ACC112 (cell line): Measurements from ENCODE around the gene CAPN13.

Experiments used
- H2AFZ ChIP-seq: fragments of 200-600 bp; sonication (generic); one replicate; pipeline ENCODE4 v1.6.0; 2017; ENCODE audit warnings: antibody characterized with exemption, low read length; ENCODE audit not compliant: unreplicated experiment
- H3K27ac ChIP-seq: fragments of 200-600 bp; sonication (generic); 2 replicates; pipeline ENCODE4 v1.5.1; 2014; ENCODE audit warnings: low read depth, mild to moderate bottlenecking, antibody characterized with exemption, low read length, moderate library complexity
- H3K27me3 ChIP-seq: fragments of 200-600 bp; sonication (generic); 2 replicates; pipeline ENCODE4 v1.6.1; 2014; ENCODE audit warnings: mild to moderate bottlenecking, antibody characterized with exemption, low read length, moderate library complexity, mixed read lengths; ENCODE audit not compliant: insufficient read depth
- H3K36me3 ChIP-seq: fragments of 200-600 bp; sonication (generic); 2 replicates; pipeline ENCODE4 v1.6.1; 2016; ENCODE audit warnings: mild to moderate bottlenecking, antibody characterized with exemption, low read length, moderate library complexity, mixed read lengths; ENCODE audit not compliant: insufficient read depth
- H3K4me1 ChIP-seq: fragments of 200-600 bp; sonication (generic); one replicate; pipeline ENCODE4 v1.6.1; 2016; ENCODE audit warnings: low read length, mixed read lengths; ENCODE audit not compliant: insufficient read depth, unreplicated experiment, control insufficient read depth
- H3K4me3 ChIP-seq: fragments of 200-600 bp; sonication (generic); 2 replicates; pipeline ENCODE4 v1.5.1; 2014; ENCODE audit warnings: mild to moderate bottlenecking, low read depth, low read length
- H3K79me2 ChIP-seq: fragments of 200-600 bp; sonication (generic); one replicate; pipeline ENCODE4 v1.6.0; 2016; ENCODE audit warnings: low read length; ENCODE audit not compliant: control insufficient read depth, unreplicated experiment, insufficient read depth

CAPN13 gene

GRCh38 chr2:30729031-30729430 is 78.2 kb downstream of the CAPN13 start:
- H3K4me1 ChIP-seq, result no peaks in the 10 kb centered on the region
- no peak overlapping the region for H3K4me3 ChIP-seq
- no peaks in the 10 kb centered on the region for H3K79me2 ChIP-seq
- H2AFZ ChIP-seq, result no peak overlapping the region
- H3K27me3 ChIP-seq, result peaks cover 89% of the 10 kb centered on the region
- H3K36me3 ChIP-seq, result no peaks in the 10 kb centered on the region
- no peak overlapping the region for H3K27ac ChIP-seq

GRCh38 chr2:30722936-30723725 is 84.1 kb downstream of the CAPN13 start:
- Histone ChIP-seq H3K4me1 (no peaks in the 10 kb centered on the region), H3K27me3 (peaks cover 61% of the 10 kb centered on the region), H2AFZ (no peak overlapping the region), H3K4me3 (no peak overlapping the region), H3K27ac (no peak overlapping the region), H3K79me2 (no peaks in the 10 kb centered on the region), H3K36me3 (no peaks in the 10 kb centered on the region)

DNA sequence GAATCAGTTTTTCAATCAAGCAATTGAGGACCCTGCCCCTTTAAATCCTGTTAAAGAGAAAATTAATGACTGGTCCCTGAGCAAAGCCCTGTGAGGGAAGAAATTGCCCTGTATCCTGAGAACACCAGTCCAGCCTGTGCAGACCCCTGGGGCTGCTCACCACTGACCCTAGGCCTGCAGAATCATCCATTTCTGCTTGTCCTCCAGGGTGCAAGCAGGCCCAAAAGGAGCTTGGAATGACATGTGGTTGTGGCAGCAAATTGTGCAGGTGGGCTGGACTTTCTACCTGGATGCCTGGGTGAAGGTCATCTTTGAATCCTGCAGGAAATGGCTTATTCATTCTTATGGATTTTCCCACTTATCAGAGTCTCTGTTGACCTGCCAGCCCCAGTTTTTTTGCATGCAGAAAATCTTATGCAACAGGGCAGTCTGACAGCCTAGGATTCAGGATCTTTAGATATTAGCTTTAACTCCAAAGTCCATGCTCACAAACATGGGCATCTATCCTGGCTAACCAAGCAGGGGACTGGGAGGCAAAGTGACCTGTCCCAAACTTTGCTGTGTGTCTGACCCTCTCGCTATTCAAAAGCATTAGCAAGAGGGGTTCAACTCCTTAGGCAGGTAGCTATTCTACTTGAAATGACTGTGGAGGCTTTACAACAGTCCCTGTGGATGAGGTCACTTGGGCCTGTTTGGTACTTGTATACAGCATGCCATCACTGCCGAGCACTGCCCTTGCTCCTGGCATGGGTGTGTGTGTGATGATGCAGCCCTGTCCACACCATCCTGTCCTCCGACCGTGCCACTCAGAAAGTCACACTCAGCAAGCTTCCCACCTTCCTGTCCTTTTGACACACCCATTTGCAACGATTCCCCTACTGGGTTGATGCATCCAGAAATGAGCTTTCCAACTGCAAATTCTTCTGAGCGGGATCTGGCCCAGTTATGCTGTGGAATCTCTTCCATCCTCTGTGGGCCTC is 85.3 kb downstream of the CAPN13 start:
- Histone ChIP-seq H3K4me1 (no peaks in the 10 kb centered on the region), H2AFZ (no peak overlapping the region), H3K27ac (no peak overlapping the region), H3K36me3 (no peaks in the 10 kb centered on the region), H3K27me3 (peaks cover 54% of the 10 kb centered on the region), H3K79me2 (no peaks in the 10 kb centered on the region), H3K4me3 (no peak overlapping the region)

DNA sequence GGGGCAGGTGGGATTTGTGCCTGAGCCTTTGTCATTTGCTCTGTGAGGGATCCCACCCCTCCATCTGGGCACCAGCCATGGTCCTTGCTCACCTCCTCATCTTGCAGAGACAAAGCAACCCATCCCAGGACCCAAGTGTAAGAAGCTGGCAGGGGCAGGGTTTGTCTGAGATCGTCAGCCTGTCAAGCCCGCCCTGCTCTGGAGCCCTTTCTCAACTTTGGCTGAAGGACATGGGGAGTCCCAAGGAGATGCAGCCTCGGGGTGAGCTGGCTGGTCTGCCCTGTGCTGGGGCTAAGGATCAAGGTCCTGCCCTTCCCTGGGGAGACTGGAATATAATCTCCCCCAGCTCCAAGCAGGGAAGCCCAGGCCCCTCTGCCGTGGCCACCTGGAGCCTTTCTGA is 86.0 kb downstream of the CAPN13 start:
- H3K27me3 ChIP-seq, result peaks cover 49% of the 10 kb centered on the region
- H3K36me3 ChIP-seq, result no peaks in the 10 kb centered on the region
- H3K79me2 ChIP-seq, result no peaks in the 10 kb centered on the region
- no peak overlapping the region for H3K4me3 ChIP-seq
- H3K4me1 ChIP-seq, result no peaks in the 10 kb centered on the region
- no peak overlapping the region for H3K27ac ChIP-seq
- no peak overlapping the region for H2AFZ ChIP-seq

DNA sequence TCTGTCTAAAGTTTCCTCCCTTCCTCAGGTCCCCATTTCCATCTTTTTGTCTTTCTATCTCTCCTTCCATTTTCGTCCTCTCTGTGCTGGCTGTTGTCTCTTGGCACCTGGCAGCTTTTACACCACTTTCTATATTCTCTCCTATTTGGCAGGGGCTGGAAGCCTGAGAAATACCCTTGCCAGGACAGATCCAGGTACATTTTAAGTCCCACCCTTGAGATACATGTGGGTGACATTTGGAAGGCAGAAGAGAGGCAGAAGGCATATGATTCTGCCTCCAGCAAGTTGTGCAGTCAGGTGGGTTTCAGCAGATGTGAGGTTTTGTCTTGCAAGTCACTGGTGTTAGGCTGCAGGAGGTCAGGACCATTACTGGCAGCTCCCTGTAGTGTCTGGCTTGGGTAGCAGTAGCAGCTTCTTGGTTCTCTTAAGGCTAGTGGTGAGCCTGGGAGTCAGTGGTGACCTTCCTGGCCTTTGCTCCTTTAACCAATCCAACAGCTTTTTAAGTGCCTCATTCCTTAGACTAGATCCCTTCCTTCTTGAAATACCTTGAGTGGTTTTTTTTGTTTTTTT is 90.1 kb downstream of the CAPN13 start:
- Histone ChIP-seq H2AFZ (no peak overlapping the region), H3K79me2 (no peaks in the 10 kb centered on the region), H3K36me3 (no peaks in the 10 kb centered on the region), H3K4me3 (no peak overlapping the region), H3K4me1 (no peaks in the 10 kb centered on the region), H3K27me3 (peaks cover 13% of the 10 kb centered on the region), H3K27ac (no peak overlapping the region)

DNA sequence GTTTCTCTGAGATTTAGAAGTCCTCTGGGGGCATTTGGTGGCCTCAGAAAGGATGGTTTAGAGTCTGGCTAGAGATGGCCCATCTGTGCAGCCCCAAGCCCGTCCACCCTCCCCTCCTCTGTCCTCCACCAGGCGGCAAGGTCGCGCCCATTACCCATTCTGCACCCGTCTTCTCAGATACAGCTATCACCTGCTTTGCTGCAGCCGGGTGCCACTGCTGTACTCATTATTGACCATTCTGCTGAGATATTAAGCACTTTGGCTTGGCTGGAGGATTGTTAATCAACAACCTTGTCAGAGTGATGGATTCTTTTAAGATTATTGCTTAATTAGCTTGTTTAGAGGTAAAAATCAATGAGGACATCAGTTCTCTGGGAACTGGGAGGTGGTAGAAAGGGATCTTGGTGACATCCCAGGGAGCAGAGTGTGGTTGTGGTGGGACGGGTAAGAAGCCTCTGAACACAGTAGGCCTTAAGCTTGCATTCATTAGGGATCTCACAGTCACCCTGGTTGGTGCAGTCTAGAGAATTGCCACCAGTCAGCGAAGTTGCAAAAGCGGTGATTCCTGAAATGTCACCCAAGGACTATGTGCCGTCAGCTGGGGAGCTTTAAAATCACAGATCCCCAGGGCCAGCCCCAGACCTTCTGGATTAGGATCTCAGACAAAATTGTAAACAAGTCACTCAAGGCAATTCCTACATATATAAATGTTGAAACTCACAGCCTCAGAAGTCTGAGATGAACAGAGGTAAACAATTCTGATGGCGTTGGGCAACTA is 90.9 kb downstream of the CAPN13 start:
- H3K4me1 ChIP-seq, result no peaks in the 10 kb centered on the region
- no peak overlapping the region for H2AFZ ChIP-seq

GRCh38 chr2:30714811-30715709 is 92.2 kb downstream of the CAPN13 start:
- Histone ChIP-seq H3K36me3 (no peaks in the 10 kb centered on the region), H3K79me2 (no peaks in the 10 kb centered on the region), H3K4me3 (no peak overlapping the region), H3K27me3 (peaks cover 4% of the 10 kb centered on the region; the same call in 1 of the 2 replicates), H2AFZ (no peak overlapping the region), H3K27ac (no peak overlapping the region), H3K4me1 (no peaks in the 10 kb centered on the region)

More for the DNA sequence above, 90.9 kb downstream of the CAPN13 start:
- Histone ChIP-seq H3K79me2 (no peaks in the 10 kb centered on the region), H3K27ac (no peak overlapping the region), H3K4me3 (no peak overlapping the region), H3K36me3 (no peaks in the 10 kb centered on the region), H3K27me3 (peaks cover 8% of the 10 kb centered on the region)

GRCh38 chr2:30713698-30714097 is 93.5 kb downstream of the CAPN13 start:
- Histone ChIP-seq H3K79me2 (no peaks in the 10 kb centered on the region), H3K4me1 (no peaks in the 10 kb centered on the region), H3K27me3 (peaks cover 4% of the 10 kb centered on the region; the same call in 1 of the 2 replicates), H2AFZ (peak overlapping the region; percentile 47), H3K36me3 (no peaks in the 10 kb centered on the region), H3K27ac (no peak overlapping the region), H3K4me3 (no peak overlapping the region)

DNA sequence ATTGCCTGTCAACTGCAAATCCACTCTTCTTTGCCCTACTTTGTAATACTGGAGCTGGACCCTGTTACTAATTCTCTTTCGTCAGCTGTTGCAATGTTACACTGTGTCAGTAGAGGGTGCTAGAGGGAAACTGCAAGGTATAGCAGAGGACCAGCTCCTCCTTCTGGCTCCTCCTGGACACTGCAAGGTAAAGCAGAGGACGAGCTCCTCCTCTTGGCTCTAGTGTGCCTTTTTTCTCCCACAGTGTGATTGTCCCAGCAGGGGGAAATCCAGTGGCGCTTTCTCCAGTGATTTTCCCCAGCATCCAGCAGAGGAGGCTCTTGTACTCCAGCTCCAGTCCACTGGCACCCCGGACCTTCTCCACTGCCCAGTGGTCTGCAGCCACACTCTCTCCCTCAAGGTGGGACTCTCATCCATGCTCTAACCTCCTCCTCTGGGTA is 95.6 kb downstream of the CAPN13 start:
- Histone ChIP-seq H2AFZ (no peak overlapping the region), H3K4me3 (no peak overlapping the region), H3K27me3 (no peaks in the 10 kb centered on the region), H3K27ac (no peak overlapping the region), H3K36me3 (no peaks in the 10 kb centered on the region), H3K4me1 (no peaks in the 10 kb centered on the region), H3K79me2 (no peaks in the 10 kb centered on the region)
